ENCODE measurements around the gene C1orf116. TPM values are rescaled to one million over a fixed set of nuclear protein-coding genes. Genes with fewer than 3 reads are reported as not detected.
A peak's percentile ranks its signal among the peaks of the same experiment; 100 is the strongest.

The C1orf116 gene
- polyA plus RNA-seq, 3 donors: 0.03 to 0.04 TPM; not detected in 1

GRCh38 chr1:206969090-206969489, 63.5 kb downstream of the C1orf116 start:
- 33% methylated on average over 1 of the region's 5 CpGs for WGBS (ENCODE audit: insufficient coverage)
- Histone ChIP-seq H3K4me1 (ENCODE audit: control insufficient read depth in 1 of 2, insufficient read depth in 2 of 2, low read length in 2 of 2) (peaks cover 52 to 58% of the 10 kb centered on the region in 2 donors), H3K36me3 (replicated peaks in 1 of 2; ENCODE audit: control insufficient read depth in 1 of 2, insufficient read depth in 2 of 2, low read length in 2 of 2) (no peaks in the 10 kb centered on the region), H3K4me2 (replicated peaks; ENCODE audit: extremely low read depth, low read length, poor library complexity, severe bottlenecking) (no peak overlapping the region), H2AFZ (ENCODE audit: insufficient read depth, low read depth, low read length, poor library complexity, severe bottlenecking) (no peak overlapping the region), H3K27ac (ENCODE audit: low read depth in 1 of 2, low read length in 2 of 2) (no peak overlapping the region), H3K9me3 (replicated peaks in 1 of 2; ENCODE audit: control insufficient read depth in 1 of 2, insufficient read depth in 1 of 2, low read length in 2 of 2) (no peaks in the 10 kb centered on the region), H4K20me1 (ENCODE audit: insufficient read depth, low read length) (no peaks in the 10 kb centered on the region), H3K9ac (ENCODE audit: insufficient read depth, low read length, poor library complexity, severe bottlenecking) (no peak overlapping the region), H3K27me3 (ENCODE audit: control insufficient read depth in 2 of 2, insufficient read depth in 2 of 2, low read length in 2 of 2) (no peaks in the 10 kb centered on the region), H3K79me2 (ENCODE audit: insufficient read depth, low read length) (no peaks in the 10 kb centered on the region), H3K4me3 (replicated peaks in 1 of 3; ENCODE audit: low read depth in 2 of 3, low read length in 3 of 3) (peak overlapping the region in 1 of 3 experiments; percentile 59)
- TF ChIP-seq CTCF (IDR thresholded peaks at IDR 0.05): no peak
- peaks cover 0 to 4% of the 10 kb centered on the region in 2 donors for H3K36me3 Mint-ChIP-seq
- peak overlapping the region in 1 of 2 donors; percentile 86 for H3K4me3 Mint-ChIP-seq
- H3K27me3 Mint-ChIP-seq (ENCODE audit: low read depth in 3 of 3): peaks cover 14 to 34% (median 18%) of the 10 kb centered on the region in 3 donors
- intact Hi-C loops (cut with micrococcal nuclease): loop anchor here in 1 of 2 donors (10.0 kb wide), 1 partner anchor 234 kb away; no protein-coding TSS in a partner anchor
- peak overlapping the region in 1 of 7 donors; percentile 62 for H3K27ac Mint-ChIP-seq
- peaks cover 54% of the 10 kb centered on the region for H3K4me1 Mint-ChIP-seq
- peaks cover 0 to 4% (median 0%) of the 10 kb centered on the region in 7 donors for H3K9me3 Mint-ChIP-seq
- peak; percentile 34 to 53 (median 46) for DNase-seq

Other genes starting within 250 kb of the C1orf116 start
- not detected for gene IL20, start 167.1 kb downstream of the C1orf116 start, polyA plus RNA-seq
- under 1 TPM in 1 of 3 donors, not detected in 2; 0.16 TPM for gene IL24, start 135.3 kb downstream of the C1orf116 start, polyA plus RNA-seq
- gene FCMR, start 110.8 kb downstream of the C1orf116 start, polyA plus RNA-seq: 1 to 10 TPM; 1.9 to 3.0 (median 2.2) TPM
- gene PIGR, start 86.3 kb downstream of the C1orf116 start, polyA plus RNA-seq: under 1 TPM in 1 of 3 donors, not detected in 2; 0.01 TPM
- gene FCAMR, start 62.3 kb downstream of the C1orf116 start, polyA plus RNA-seq: not detected
- gene YOD1, start 18.5 kb upstream of the C1orf116 start, polyA plus RNA-seq: 1 to 10 TPM; 1.6 to 8.2 (median 1.7) TPM
- 1 to 10 TPM; 2.1 to 6.9 (median 2.3) TPM for gene PFKFB2, start 20.5 kb upstream of the C1orf116 start, polyA plus RNA-seq
- gene C4BPB, start 56.1 kb upstream of the C1orf116 start, polyA plus RNA-seq: not detected
- under 1 TPM; 0.09 to 0.25 (median 0.13) TPM for gene C4BPA, start 71.5 kb upstream of the C1orf116 start, polyA plus RNA-seq